GM13977 (cell line): Measurements from ENCODE around the gene EDRF1.

Source experiments
- DNase-seq: peaks from one replicate; pipeline ENCODE4 v3.0.0; 2012; ENCODE audit warnings: low spot score
- in situ Hi-C: fragments of 300-500 bp; cut with MboI; formaldehyde crosslinking; loops from one replicate; pipeline ENCODE4 v1.12.0; 2022; ENCODE audit warnings: low sequenced_read_pairs, low pct_unique_long_range_greater_than_20kb, mixed read lengths, inconsistent platforms; ENCODE audit not compliant: unreplicated experiment
- TF ChIP-seq, protein P1 (sequence below): IDR thresholded peaks from 2 replicates; pipeline ENCODE4 v1.5.1; 2012; ENCODE audit warnings: mild to moderate bottlenecking, control low read depth; ENCODE audit not compliant: insufficient read depth; ENCODE audit errors: extremely low read depth, missing control alignments

Gene EDRF1

GRCh38 chr10:125778556-125778955 is 59.0 kb downstream of the EDRF1 start:
- TF ChIP-seq, protein P1, sequence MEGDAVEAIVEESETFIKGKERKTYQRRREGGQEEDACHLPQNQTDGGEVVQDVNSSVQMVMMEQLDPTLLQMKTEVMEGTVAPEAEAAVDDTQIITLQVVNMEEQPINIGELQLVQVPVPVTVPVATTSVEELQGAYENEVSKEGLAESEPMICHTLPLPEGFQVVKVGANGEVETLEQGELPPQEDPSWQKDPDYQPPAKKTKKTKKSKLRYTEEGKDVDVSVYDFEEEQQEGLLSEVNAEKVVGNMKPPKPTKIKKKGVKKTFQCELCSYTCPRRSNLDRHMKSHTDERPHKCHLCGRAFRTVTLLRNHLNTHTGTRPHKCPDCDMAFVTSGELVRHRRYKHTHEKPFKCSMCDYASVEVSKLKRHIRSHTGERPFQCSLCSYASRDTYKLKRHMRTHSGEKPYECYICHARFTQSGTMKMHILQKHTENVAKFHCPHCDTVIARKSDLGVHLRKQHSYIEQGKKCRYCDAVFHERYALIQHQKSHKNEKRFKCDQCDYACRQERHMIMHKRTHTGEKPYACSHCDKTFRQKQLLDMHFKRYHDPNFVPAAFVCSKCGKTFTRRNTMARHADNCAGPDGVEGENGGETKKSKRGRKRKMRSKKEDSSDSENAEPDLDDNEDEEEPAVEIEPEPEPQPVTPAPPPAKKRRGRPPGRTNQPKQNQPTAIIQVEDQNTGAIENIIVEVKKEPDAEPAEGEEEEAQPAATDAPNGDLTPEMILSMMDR: no peak
- no peak for DNase-seq
- in situ Hi-C loops: no loop called here

DNA sequence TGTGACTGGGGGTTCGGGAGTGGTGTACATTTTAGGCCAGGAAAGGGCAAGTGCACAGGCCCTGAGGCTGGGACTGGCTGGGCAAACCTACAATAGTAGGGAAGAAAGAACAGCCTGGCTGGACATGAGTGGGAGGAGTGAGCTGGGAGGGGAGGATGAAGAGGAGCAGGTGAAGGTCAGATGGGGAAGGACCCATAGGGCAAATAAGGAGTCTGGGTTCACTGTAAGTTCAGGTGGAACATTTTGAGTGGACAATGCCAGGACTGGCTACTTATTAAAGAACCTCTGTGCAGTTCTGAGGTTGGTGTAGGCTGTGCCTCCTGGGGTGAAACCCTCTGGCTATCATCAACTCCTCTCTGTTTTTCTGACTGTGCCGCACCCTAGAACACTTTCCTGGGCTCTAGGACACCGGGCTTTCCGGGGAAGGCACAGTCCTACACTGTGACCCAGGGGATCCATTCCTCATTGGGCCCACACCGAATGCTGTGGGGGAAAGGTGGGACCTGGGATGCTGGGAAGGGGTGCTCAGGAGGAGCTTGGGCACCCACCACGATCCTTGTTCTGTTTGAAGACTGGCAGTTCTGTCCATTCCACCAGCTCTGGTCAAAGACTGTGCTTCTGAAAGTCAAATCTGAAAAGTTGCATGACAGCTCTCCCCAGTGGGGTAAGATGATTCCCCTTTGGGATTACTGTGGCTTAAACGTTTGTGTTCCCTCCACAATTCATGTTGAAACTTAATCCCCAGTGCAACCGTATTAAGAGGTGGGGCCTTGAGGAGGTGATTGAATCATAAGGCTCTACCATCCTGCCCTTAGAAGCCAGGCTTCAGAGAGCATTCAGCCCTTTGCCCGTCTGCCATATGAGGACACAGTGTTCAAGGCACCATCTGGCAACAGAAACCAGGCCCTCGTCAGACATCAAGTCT is 60.2 kb downstream of the EDRF1 start:
- no peak for DNase-seq
- in situ Hi-C loops: no loop called here
- TF ChIP-seq, protein P1: no peak

DNA sequence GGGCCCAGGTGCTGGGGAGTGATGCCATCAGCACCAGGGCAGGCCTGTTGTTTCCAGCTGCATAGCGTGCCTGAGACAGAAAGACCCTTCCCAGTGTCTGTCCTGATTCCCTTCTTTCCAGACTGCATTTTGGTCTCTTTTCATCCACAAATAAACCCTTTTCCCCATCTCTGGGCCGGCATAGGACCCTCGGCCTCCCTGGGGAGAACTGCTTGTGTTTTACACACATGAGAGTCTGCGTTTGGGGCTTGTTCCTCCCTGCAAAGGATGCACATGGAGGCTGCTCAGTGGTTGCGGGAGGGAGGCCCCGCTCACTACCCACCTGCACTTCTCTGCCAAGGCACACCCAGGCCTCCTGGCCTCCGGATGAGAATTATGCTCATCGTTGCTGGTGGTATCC is 61.9 kb downstream of the EDRF1 start:
- in situ Hi-C loops: no loop called here
- DNase-seq: no peak
- TF ChIP-seq, protein P1: no peak

- DNase-seq: no peak
- in situ Hi-C loops: no loop called here
- TF ChIP-seq, protein P1: no peak
Measured at GRCh38 chr10:125782054-125782453, 62.5 kb downstream of the EDRF1 start.

DNA sequence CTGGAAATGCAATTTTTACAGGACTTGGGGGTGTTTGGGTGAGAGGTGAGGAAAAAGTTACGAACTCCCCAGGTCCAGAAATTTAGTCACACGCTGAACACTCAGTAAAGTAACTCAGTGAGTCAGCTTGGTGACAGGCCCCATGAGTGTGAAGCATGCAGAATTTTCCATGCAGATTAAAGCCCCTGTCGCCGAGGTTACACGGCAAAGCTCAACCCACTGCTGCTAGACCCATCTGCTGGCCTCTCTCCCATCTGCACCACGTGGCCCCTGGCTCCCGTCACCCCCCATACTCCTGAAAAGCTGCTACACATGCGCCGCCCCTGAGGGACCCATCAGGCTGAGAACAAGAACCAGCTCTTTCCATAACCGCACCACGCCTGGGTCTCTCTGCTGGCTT is 63.1 kb downstream of the EDRF1 start:
- TF ChIP-seq, protein P1: no peak
- in situ Hi-C loops: no loop called here
- no peak for DNase-seq

DNA sequence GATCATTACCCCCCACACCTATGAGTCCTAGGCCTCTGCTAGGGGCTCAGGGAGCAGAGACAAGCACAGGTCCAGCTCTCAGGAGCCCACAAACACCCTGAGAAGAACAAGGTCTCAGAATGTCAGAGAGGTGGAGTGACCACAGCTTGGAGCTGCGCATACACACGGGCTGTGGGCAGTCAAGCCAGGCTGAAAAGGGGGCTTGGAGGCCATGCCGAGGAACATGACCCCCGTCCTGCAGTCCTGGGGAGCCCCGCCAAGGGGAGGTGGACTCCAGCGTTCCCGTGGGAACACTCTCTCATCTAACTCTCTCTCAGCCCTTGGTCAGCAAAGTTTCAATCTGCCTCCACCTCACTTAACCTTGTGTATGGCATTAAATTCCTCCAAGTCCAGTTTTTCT is 63.9 kb downstream of the EDRF1 start:
- DNase-seq: no peak
- in situ Hi-C loops: no loop called here
- TF ChIP-seq, protein P1: no peak
